K562 (cell line): ENCODE measurements around the gene ATP6V1F. TPM values are rescaled to one million over a fixed set of nuclear protein-coding genes. Genes with fewer than 3 reads are reported as not detected.

Source experiments
- ARID1B ChIP-seq: fragments of 450-650 bp; IDR thresholded peaks from 2 replicates; pipeline ENCODE4 v1.6.1; 2016; ENCODE audit warnings: antibody characterized with exemption, mild to moderate bottlenecking, inconsistent platforms
- FOSL1 ChIP-seq: fragments of 200-800 bp; sonication (Bioruptor generic); conservative IDR thresholded peaks from 2 replicates; pipeline ENCODE4 v1.6.1; 2016; ENCODE audit warnings: missing genetic modification characterization, missing compliant biosample characterization
- FOXJ3 ChIP-seq: sonication (generic); formaldehyde crosslinking; IDR thresholded peaks from 2 replicates; pipeline ENCODE4 v1.4.0; 2020; ENCODE audit warnings: mild to moderate bottlenecking, missing genetic modification reagents
- FOXP4 ChIP-seq: sonication (generic); formaldehyde crosslinking; IDR thresholded peaks from 2 replicates; pipeline ENCODE4 v1.8.0; 2022; ENCODE audit warnings: mild to moderate bottlenecking, missing genetic modification reagents, borderline replicate concordance
- GATAD2B ChIP-seq: fragments of 450-650 bp; IDR thresholded peaks from 2 replicates; pipeline ENCODE4 v1.6.1; 2017; ENCODE audit warnings: mild to moderate bottlenecking, borderline replicate concordance
- HCFC1 ChIP-seq: IDR thresholded peaks from 2 replicates; pipeline ENCODE4 v1.6.1; 2012; ENCODE audit warnings: low read depth, low read length, improper control_type of control experiment
- MAFF ChIP-seq: IDR thresholded peaks from 2 replicates; pipeline ENCODE4 v1.6.1; 2012; ENCODE audit warnings: low read length, improper control_type of control experiment
- NCOA1 ChIP-seq: fragments of 450-650 bp; IDR thresholded peaks from 2 replicates; pipeline ENCODE4 v1.6.1; 2016; ENCODE audit warnings: low read depth
- NFIX ChIP-seq: fragments of 250-450 bp; sonication (Bioruptor Pico); IDR thresholded peaks from 2 replicates; pipeline ENCODE4 v1.4.0; 2020; ENCODE audit warnings: low read depth, mild to moderate bottlenecking, moderate library complexity
- NFRKB ChIP-seq: fragments of 450-650 bp; IDR thresholded peaks from 2 replicates; pipeline ENCODE4 v1.6.1; 2016; ENCODE audit warnings: low read depth
- NR0B1 ChIP-seq: fragments of 450-650 bp; IDR thresholded peaks from one replicate; pipeline ENCODE4 v1.6.1; 2018; ENCODE audit warnings: mild to moderate bottlenecking, moderate library complexity; ENCODE audit not compliant: partially characterized antibody
- TAL1 ChIP-seq: fragments of 450-650 bp; IDR thresholded peaks from 2 replicates; pipeline ENCODE4 v1.6.1; 2016; ENCODE audit warnings: mild to moderate bottlenecking
- TCF3 ChIP-seq: sonication (generic); formaldehyde crosslinking; IDR thresholded peaks from 2 replicates; pipeline ENCODE4 v1.4.0; 2020; ENCODE audit warnings: mild to moderate bottlenecking, missing genetic modification reagents
- ZNF444 ChIP-seq: fragments of 250-450 bp; sonication (Bioruptor Pico); IDR thresholded peaks from 2 replicates; pipeline ENCODE4 v1.4.0; 2020; ENCODE audit warnings: mild to moderate bottlenecking, moderate library complexity
- ZNF778 ChIP-seq: fragments of 450-650 bp; formaldehyde crosslinking; IDR thresholded peaks from 2 replicates; pipeline ENCODE4 v1.4.0; 2020; ENCODE audit warnings: mild to moderate bottlenecking, moderate library complexity
- ZNF780A ChIP-seq: fragments of 250-450 bp; sonication (Bioruptor Pico); IDR thresholded peaks from 2 replicates; pipeline ENCODE4 v1.5.0; 2021; ENCODE audit warnings: mild to moderate bottlenecking
- polyA plus RNA-seq, 8 experiments: library from polyadenylated mRNA; depleted of rRNA in 4 of 8; stranded (reverse) in 5 of 8; unstranded in 3 of 8; fragments of >200 nt; fragmentation: Nextera tagmentation in 2 of 8; fragmentation: Illumina TruSeq in 1 of 8; extraction: Ambion mirVana in 2 of 8; extraction: Trizol in 1 of 8; gene quantifications; 2 replicates each; pipeline versions ENCODE4 v1.2.1 to v1.2.3, GENCODE V29; 2011 to 2014; ENCODE audit warnings: inconsistent platforms in 1 of 8, missing spikeins in 1 of 8
- total RNA-seq, 7 experiments: library from RNA; depleted of rRNA in 6 of 7; stranded (reverse); fragments of >200 nt in 6 of 7; fragmentation: Illumina TruSeq in 2 of 7; extraction: Trizol in 2 of 7; gene quantifications; 2 replicates each; pipeline versions ENCODE4 v1.2.1 to v1.2.3, GENCODE V29; 2011 to 2021; ENCODE audit warnings: low replicate concordance in 1 of 7
- TF ChIP-seq, protein P1 (sequence below): fragments of 250-450 bp; sonication (Bioruptor Pico); IDR thresholded peaks from 2 replicates; pipeline ENCODE4 v1.9.0; 2021; ENCODE audit warnings: mild to moderate bottlenecking, inconsistent platforms
- TF ChIP-seq, protein P2 (sequence below): fragments of 250-450 bp; sonication (Bioruptor Pico); IDR thresholded peaks from 2 replicates; pipeline ENCODE4 v1.8.0; 2022; ENCODE audit warnings: inconsistent platforms, mild to moderate bottlenecking, moderate library complexity, borderline replicate concordance

The ATP6V1F gene
- total and polyA plus RNA-seq, 9 of the 15 experiments (the other 6 are each of a cell fraction or from before 2014, with no cell fraction given): 206 to 1,123 (median 542) TPM

GRCh38 chr7:128831994-128832879, 30.4 kb upstream of the ATP6V1F start (continued):
- TF ChIP-seq FOXP4 (CRISPR knock-in tag) (0 out of 2 replicates have a peak, but pooled peaks have one; percentile 13), GATAD2B (no peak; the same call in 1 of the 2 replicates), NFRKB (peak; percentile 88), NR0B1 (no peak), ARID1B (peak; percentile 87), FOSL1 (tag) (peak; percentile 52; the same call in 1 of the 2 replicates), ZNF780A (CRISPR knock-in tag) (no peak), TAL1 (peak; percentile 34; the same call in 1 of the 2 replicates), HCFC1 (0 out of 2 replicates have a peak, but pooled peaks have one; percentile 25), NCOA1 (peak; percentile 19; the same call in 1 of the 2 replicates), MAFF (peak; percentile 61), ZNF444 (peak; percentile 70; the same call in 1 of the 2 replicates), NFIX (CRISPR knock-in tag) (0 out of 2 replicates have a peak, but pooled peaks have one; percentile 4), FOXJ3 (CRISPR knock-in tag) (no peak), TCF3 (CRISPR knock-in tag) (peak; percentile 72), ZNF778 (CRISPR knock-in tag) (no peak)
- TF ChIP-seq, protein P1, sequence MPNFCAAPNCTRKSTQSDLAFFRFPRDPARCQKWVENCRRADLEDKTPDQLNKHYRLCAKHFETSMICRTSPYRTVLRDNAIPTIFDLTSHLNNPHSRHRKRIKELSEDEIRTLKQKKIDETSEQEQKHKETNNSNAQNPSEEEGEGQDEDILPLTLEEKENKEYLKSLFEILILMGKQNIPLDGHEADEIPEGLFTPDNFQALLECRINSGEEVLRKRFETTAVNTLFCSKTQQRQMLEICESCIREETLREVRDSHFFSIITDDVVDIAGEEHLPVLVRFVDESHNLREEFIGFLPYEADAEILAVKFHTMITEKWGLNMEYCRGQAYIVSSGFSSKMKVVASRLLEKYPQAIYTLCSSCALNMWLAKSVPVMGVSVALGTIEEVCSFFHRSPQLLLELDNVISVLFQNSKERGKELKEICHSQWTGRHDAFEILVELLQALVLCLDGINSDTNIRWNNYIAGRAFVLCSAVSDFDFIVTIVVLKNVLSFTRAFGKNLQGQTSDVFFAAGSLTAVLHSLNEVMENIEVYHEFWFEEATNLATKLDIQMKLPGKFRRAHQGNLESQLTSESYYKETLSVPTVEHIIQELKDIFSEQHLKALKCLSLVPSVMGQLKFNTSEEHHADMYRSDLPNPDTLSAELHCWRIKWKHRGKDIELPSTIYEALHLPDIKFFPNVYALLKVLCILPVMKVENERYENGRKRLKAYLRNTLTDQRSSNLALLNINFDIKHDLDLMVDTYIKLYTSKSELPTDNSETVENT (CRISPR knock-in tag): peak; percentile 23; the same call in 1 of the 2 replicates
- TF ChIP-seq, protein P2, sequence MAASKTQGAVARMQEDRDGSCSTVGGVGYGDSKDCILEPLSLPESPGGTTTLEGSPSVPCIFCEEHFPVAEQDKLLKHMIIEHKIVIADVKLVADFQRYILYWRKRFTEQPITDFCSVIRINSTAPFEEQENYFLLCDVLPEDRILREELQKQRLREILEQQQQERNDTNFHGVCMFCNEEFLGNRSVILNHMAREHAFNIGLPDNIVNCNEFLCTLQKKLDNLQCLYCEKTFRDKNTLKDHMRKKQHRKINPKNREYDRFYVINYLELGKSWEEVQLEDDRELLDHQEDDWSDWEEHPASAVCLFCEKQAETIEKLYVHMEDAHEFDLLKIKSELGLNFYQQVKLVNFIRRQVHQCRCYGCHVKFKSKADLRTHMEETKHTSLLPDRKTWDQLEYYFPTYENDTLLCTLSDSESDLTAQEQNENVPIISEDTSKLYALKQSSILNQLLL (CRISPR knock-in tag): no peak
